CD14-positive monocyte (primary cell): ENCODE measurements around the gene CHN2. TPM values are rescaled to one million over a fixed set of nuclear protein-coding genes. Genes with fewer than 3 reads are reported as not detected.

Source experiments
- DNase-seq, 3 donors: peaks; one replicate each; pipeline ENCODE4 v3.0.0-alpha.2; 2011 to 2022
- H2AFZ ChIP-seq: 2 replicates; pipeline ENCODE4 v1.6.0; 2012; ENCODE audit warnings: mild to moderate bottlenecking, low read depth, low read length, inconsistent platforms; ENCODE audit not compliant: insufficient read depth, poor library complexity, severe bottlenecking
- H3K27ac ChIP-seq, 2 donors: 1 replicate in 1 of 2; 2 replicates in 1 of 2; pipeline ENCODE4 v1.5.1; 2012 to 2013; ENCODE audit warnings: low read length in 2 of 2, control low read depth in 1 of 2, inconsistent platforms in 1 of 2, low read depth in 1 of 2, mild to moderate bottlenecking in 1 of 2
- H3K27me3 ChIP-seq, 2 donors: one replicate each; pipeline versions ENCODE4 v1.6.0 to v1.6.1; 2011 to 2013; ENCODE audit warnings: low read length in 2 of 2; ENCODE audit not compliant: control insufficient read depth in 2 of 2, insufficient read depth in 2 of 2
- H3K36me3 ChIP-seq, 2 donors: replicated peaks in 1 of 2; 1 replicate in 1 of 2; 2 replicates in 1 of 2; pipeline versions ENCODE4 v1.5.1 to v1.6.1; 2012 to 2013; ENCODE audit warnings: low read length in 2 of 2, control low read depth in 1 of 2, inconsistent platforms in 1 of 2, mild to moderate bottlenecking in 1 of 2; ENCODE audit not compliant: insufficient read depth in 2 of 2, control insufficient read depth in 1 of 2
- H3K4me1 ChIP-seq, 2 donors: 1 replicate in 1 of 2; 2 replicates in 1 of 2; pipeline versions ENCODE4 v1.5.1 to v1.6.1; 2012 to 2013; ENCODE audit warnings: low read length in 2 of 2, control low read depth in 1 of 2, inconsistent platforms in 1 of 2, mild to moderate bottlenecking in 1 of 2, moderate library complexity in 1 of 2; ENCODE audit not compliant: insufficient read depth in 2 of 2, control insufficient read depth in 1 of 2
- H3K4me2 ChIP-seq: replicated peaks from 2 replicates; pipeline ENCODE3; 2012; ENCODE audit warnings: low read length, moderate library complexity, mild to moderate bottlenecking; ENCODE audit not compliant: poor library complexity, severe bottlenecking; ENCODE audit errors: extremely low read depth
- H3K4me3 ChIP-seq, 3 experiments: fragments of 200-600 bp in 1 of 3; sonication (generic) in 1 of 3; replicated peaks in 1 of 3; 1 replicate in 2 of 3; 2 replicates in 1 of 3; pipeline ENCODE4 v1.5.1; 2011 to 2013; ENCODE audit warnings: low read length in 3 of 3, mild to moderate bottlenecking in 3 of 3, control low read depth in 2 of 3, low read depth in 2 of 3, inconsistent platforms in 1 of 3, moderate library complexity in 1 of 3
- H3K79me2 ChIP-seq: 2 replicates; pipeline ENCODE4 v1.6.0; 2012; ENCODE audit warnings: mild to moderate bottlenecking, control low read depth, inconsistent platforms, low read length, moderate library complexity; ENCODE audit not compliant: insufficient read depth
- H3K9ac ChIP-seq: 2 replicates; pipeline ENCODE4 v1.6.0; 2017; ENCODE audit warnings: low read length, mild to moderate bottlenecking; ENCODE audit not compliant: insufficient read depth, poor library complexity, severe bottlenecking
- H3K9me3 ChIP-seq, 2 donors: replicated peaks in 1 of 2; 1 replicate in 1 of 2; 2 replicates in 1 of 2; pipeline versions ENCODE4 v1.5.1 to v1.6.1; 2012 to 2013; ENCODE audit warnings: low read length in 2 of 2, control low read depth in 1 of 2; ENCODE audit not compliant: control insufficient read depth in 1 of 2, insufficient read depth in 1 of 2
- H4K20me1 ChIP-seq: 2 replicates; pipeline ENCODE4 v1.6.0; 2012; ENCODE audit warnings: mild to moderate bottlenecking, low read length, control low read depth, moderate library complexity; ENCODE audit not compliant: insufficient read depth
- H3K27ac Mint-ChIP-seq, 7 donors: one replicate each; pipeline ENCODE4 v1.8.0; 2020; ENCODE audit warnings: mild to moderate bottlenecking in 7 of 7, mixed read lengths in 7 of 7, moderate library complexity in 6 of 7, inconsistent platforms in 2 of 7
- H3K27me3 Mint-ChIP-seq, 3 donors: one replicate each; pipeline ENCODE4 v1.8.0; 2021 to 2022; ENCODE audit warnings: low read depth in 3 of 3, mild to moderate bottlenecking in 3 of 3, mixed read lengths in 3 of 3, moderate library complexity in 3 of 3, inconsistent platforms in 1 of 3
- H3K36me3 Mint-ChIP-seq, 2 donors: one replicate each; pipeline ENCODE4 v1.8.0; 2020; ENCODE audit warnings: mixed read lengths in 2 of 2, inconsistent platforms in 1 of 2, mild to moderate bottlenecking in 1 of 2
- H3K4me1 Mint-ChIP-seq: one replicate; pipeline ENCODE4 v1.8.0; 2020; ENCODE audit warnings: mild to moderate bottlenecking, mixed read lengths
- H3K4me3 Mint-ChIP-seq, 2 donors: one replicate each; pipeline ENCODE4 v1.8.0; 2020; ENCODE audit warnings: mild to moderate bottlenecking in 2 of 2, mixed read lengths in 2 of 2, moderate library complexity in 1 of 2
- H3K9me3 Mint-ChIP-seq, 7 donors: one replicate each; pipeline ENCODE4 v1.8.0; 2020 to 2022; ENCODE audit warnings: mixed read lengths in 7 of 7, mild to moderate bottlenecking in 6 of 7, moderate library complexity in 6 of 7, inconsistent platforms in 2 of 7
- WGBS: methylation state at CpG from one replicate; pipeline ENCODE4 v1.1.5; 2013; ENCODE audit warnings: missing lambda C conversion rate; ENCODE audit not compliant: insufficient coverage; 5-methylcytosine and 5-hydroxymethylcytosine counted together
- intact Hi-C, 2 donors: fragments of 100-400 bp; cut with micrococcal nuclease; formaldehyde crosslinking; loops; one replicate each; pipeline versions ENCODE4 v1.15.0 to v1.15.1; 2023
- polyA plus RNA-seq, 3 donors: library from polyadenylated mRNA; depleted of rRNA in 1 of 3; unstranded in 2 of 3; stranded (reverse) in 1 of 3; fragments of 300-500 nt in 2 of 3; fragments of >200 nt in 1 of 3; fragmentation: Illumina TruSeq in 2 of 3; gene quantifications; 1 replicate in 2 of 3; 2 replicates in 1 of 3; pipeline ENCODE4 v1.2.3, GENCODE V29; 2012 to 2021
- TF ChIP-seq, protein P1 (sequence below): fragments of 200-600 bp; IDR thresholded peaks from one replicate; pipeline ENCODE4 v1.8.0; 2022; ENCODE audit warnings: antibody characterized with exemption, mild to moderate bottlenecking

Gene CHN2
- polyA plus RNA-seq, 3 donors, result 26.6 to 66.5 (median 44.8) TPM

DNA sequence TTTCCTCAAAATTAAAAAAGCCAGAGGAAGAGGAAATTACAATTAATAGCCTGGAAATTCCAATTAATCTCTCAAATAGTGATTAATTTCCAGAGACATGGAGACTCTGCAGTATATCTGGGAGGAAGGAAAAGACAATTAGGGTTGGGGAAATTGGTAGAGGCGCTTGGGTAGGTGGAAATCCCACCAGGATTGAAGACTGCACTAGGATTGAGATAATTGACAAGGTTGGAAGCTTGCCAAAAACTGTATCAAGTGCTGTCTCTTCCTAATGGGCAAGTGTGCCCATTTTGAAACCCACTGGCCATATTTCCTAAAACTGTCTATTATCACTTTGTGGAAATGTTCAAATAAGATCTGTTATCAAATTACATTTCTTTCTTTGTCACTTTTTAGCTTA is 21.6 kb downstream of the CHN2 start:
- no peaks in the 10 kb centered on the region for H3K27me3 Mint-ChIP-seq
- peaks cover 7% of the 10 kb centered on the region for H3K4me1 Mint-ChIP-seq
- peak overlapping the region in 1 of 7 donors; percentile 40 for H3K27ac Mint-ChIP-seq
- H2AFZ ChIP-seq, result no peak overlapping the region
- no peak for DNase-seq
- H3K4me3 ChIP-seq, result no peak overlapping the region
- WGBS, result 100% methylated on average over 1 of the region's 1 CpG
- no peak overlapping the region for H3K4me3 Mint-ChIP-seq
- no peak overlapping the region for H3K9ac ChIP-seq
- TF ChIP-seq, protein P1, sequence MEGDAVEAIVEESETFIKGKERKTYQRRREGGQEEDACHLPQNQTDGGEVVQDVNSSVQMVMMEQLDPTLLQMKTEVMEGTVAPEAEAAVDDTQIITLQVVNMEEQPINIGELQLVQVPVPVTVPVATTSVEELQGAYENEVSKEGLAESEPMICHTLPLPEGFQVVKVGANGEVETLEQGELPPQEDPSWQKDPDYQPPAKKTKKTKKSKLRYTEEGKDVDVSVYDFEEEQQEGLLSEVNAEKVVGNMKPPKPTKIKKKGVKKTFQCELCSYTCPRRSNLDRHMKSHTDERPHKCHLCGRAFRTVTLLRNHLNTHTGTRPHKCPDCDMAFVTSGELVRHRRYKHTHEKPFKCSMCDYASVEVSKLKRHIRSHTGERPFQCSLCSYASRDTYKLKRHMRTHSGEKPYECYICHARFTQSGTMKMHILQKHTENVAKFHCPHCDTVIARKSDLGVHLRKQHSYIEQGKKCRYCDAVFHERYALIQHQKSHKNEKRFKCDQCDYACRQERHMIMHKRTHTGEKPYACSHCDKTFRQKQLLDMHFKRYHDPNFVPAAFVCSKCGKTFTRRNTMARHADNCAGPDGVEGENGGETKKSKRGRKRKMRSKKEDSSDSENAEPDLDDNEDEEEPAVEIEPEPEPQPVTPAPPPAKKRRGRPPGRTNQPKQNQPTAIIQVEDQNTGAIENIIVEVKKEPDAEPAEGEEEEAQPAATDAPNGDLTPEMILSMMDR, result no peak
- peaks cover 63% of the 10 kb centered on the region for H4K20me1 ChIP-seq
- peaks cover 0 to 9% (median 3%) of the 10 kb centered on the region in 7 donors for H3K9me3 Mint-ChIP-seq
- peaks cover 3 to 16% of the 10 kb centered on the region in 2 donors for H3K36me3 ChIP-seq
- H3K79me2 ChIP-seq, result no peaks in the 10 kb centered on the region
- no peaks in the 10 kb centered on the region for H3K9me3 ChIP-seq
- H3K36me3 Mint-ChIP-seq, result peaks cover 22 to 25% of the 10 kb centered on the region in 2 donors
- H3K27ac ChIP-seq, result no peak overlapping the region
- no peak overlapping the region for H3K4me2 ChIP-seq
- H3K4me1 ChIP-seq, result no peaks in the 10 kb centered on the region
- H3K27me3 ChIP-seq, result no peaks in the 10 kb centered on the region
- intact Hi-C loops, result no loop called here

DNA sequence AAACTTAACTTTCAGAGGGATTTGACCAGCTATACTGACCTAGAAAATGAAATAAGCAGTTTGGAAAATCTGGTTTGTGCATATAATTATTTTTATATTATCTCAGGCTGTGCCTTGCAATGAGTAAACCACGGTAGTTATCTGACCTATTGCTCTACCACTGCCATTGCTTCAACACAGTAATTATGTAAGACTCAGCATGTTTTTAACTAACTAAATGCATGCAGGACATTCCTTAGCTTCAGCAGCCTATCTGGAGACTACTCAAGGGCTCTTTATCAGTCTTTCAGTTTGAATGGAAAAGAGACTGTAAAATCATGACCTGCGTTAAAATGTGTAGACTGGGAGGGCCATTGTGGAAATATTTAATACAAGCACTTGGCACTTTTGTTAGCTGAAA is 22.5 kb downstream of the CHN2 start:
- WGBS, result 20% methylated on average over 1 of the region's 2 CpGs
- Histone ChIP-seq H3K9ac (no peak overlapping the region), H3K79me2 (no peaks in the 10 kb centered on the region), H3K36me3 (peaks cover 3 to 16% of the 10 kb centered on the region in 2 donors), H3K27me3 (no peaks in the 10 kb centered on the region), H4K20me1 (peaks cover 62% of the 10 kb centered on the region), H3K9me3 (no peaks in the 10 kb centered on the region), H3K27ac (no peak overlapping the region), H2AFZ (no peak overlapping the region), H3K4me2 (no peak overlapping the region), H3K4me1 (no peaks in the 10 kb centered on the region), H3K4me3 (no peak overlapping the region)
- peaks cover 0 to 14% (median 4%) of the 10 kb centered on the region in 7 donors for H3K9me3 Mint-ChIP-seq
- H3K4me1 Mint-ChIP-seq, result peaks cover 7% of the 10 kb centered on the region
- intact Hi-C loops, result no loop called here
- H3K36me3 Mint-ChIP-seq, result peaks cover 29 to 33% of the 10 kb centered on the region in 2 donors
- no peaks in the 10 kb centered on the region for H3K27me3 Mint-ChIP-seq
- H3K4me3 Mint-ChIP-seq, result no peak overlapping the region
- no peak overlapping the region for H3K27ac Mint-ChIP-seq
- TF ChIP-seq, protein P1, result no peak
- DNase-seq, result no peak
